HTR-8/SVneo (cell line): Measurements from ENCODE around the gene DZIP3.
"Not testable (repeated sequence)": the region's sequence is repeated elsewhere in the genome, so short reads cannot be mapped to it uniquely, and the experiment has no call there.

Experiments
- DNase-seq: peaks from one replicate; pipeline ENCODE4 v3.0.0; 2011; ENCODE audit warnings: low spot score, mixed read lengths; ENCODE audit not compliant: insufficient read length
- FAIRE-seq: peaks from 2 replicates; lab custom pipeline; 2011; peaks lifted over from hg19 to GRCh38; lab: Jason Lieb, UNC

Gene DZIP3

DNA sequence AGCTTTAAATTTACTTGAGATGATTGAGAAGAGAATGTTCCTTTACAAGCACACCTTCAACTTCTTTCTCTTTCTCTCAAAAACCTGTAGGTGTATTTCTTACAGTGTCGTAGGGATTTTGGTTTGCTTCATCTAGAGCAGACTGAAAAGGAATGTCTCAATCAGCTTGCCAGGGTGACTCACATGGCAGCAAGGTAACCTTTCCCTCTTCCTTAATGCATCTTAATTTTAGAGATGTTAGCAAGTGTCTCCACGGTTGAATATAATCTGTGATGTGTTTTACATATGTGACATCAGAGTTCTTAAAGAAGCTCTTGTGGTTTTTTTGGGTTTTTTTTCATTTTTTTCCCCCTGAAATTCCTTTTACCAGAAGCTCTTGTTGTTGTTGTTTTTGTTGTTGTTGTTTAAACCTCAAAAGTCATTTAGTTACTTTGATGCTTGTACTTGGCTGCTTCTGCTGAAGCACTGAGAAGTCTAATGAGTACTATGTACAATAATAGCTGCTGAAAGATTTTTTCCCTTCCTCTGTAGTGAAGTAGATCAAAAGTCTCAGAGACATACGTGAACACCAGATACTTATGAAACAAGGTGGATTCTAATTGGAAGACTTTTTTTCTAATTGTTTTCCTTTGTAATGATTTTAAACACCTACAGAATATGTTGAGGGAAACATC lies 84.6 kb downstream of the DZIP3 start:
- DNase-seq: no peak

GRCh38 chr3:108677811-108678210 lies 88.3 kb downstream of the DZIP3 start:
- FAIRE-seq: no peak
- no peak for DNase-seq

More for the DNA sequence above, 84.6 kb downstream of the DZIP3 start:
- FAIRE-seq: no peak

- not testable (repeated sequence) for FAIRE-seq, DNase-seq
Measured at GRCh38 chr3:108692286-108692685, 102.8 kb downstream of the DZIP3 start.

DNA sequence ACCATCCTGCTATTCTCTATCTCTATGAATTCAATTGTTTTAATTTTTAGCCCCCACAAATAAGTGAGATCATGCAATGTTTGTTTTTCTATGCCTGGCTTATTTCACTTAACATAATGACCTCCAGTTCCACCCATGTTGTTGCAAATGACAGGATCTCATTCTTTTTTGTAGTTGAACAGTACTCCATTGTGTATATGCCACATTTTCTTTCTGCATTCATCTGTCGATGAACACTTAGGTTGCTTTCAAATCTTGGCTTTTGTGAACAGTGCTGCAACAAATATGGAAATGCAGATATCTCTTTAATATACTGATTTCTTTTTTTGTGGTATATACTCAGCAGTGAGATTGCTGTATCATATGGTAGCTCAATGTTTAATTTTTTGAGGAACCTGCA lies 108.9 kb downstream of the DZIP3 start:
- FAIRE-seq: no peak
- DNase-seq: no peak

DNA sequence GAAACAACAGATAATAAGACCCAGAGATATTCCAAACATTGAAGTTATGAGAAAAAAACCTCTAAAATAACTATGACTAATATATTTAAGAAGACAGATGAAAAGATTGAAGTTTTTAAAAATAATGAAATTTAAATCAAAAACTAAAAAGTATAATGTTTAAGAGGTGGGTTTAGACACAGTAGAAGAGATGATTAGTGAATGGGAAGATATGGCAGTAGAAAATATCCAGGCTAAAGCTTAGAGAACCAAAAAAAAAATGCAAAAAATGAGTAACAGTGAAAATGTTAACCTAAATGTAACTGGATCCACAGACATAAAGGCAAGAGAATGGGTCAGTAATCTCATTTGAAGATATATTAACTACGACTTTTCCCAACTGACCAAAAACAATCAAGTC lies 115.5 kb downstream of the DZIP3 start:
- DNase-seq: no peak
- no peak for FAIRE-seq

DNA sequence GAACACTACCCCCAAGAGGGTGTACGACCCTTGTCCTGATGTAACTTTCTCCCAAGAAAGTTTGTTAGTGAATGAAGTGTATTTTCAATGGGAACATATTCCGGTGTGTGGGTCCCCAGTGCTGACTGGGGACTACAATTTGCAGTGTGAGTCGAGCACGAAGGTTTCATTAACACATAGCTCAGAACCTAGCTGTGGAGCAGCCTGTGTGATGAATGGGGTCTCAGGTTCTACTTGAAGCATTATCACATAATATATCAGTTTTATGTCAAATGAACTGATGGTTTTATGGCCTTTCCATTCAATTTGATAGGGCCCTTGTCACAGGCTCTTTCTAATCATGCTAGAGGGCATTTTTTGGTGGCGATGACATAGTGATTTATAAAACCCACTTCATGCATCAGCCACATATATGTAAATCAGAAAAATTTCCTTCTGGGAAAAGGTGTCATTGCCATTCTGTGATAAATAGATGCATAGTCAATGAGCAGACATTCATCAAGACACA lies 123.5 kb downstream of the DZIP3 start:
- FAIRE-seq (no peak), DNase-seq (no peak)

- no peak for FAIRE-seq
- no peak for DNase-seq
Measured at GRCh38 chr3:108713816-108714215, 124.3 kb downstream of the DZIP3 start.

GRCh38 chr3:108718454-108718853 lies 128.9 kb downstream of the DZIP3 start:
- FAIRE-seq: no peak
- DNase-seq: no peak

DNA sequence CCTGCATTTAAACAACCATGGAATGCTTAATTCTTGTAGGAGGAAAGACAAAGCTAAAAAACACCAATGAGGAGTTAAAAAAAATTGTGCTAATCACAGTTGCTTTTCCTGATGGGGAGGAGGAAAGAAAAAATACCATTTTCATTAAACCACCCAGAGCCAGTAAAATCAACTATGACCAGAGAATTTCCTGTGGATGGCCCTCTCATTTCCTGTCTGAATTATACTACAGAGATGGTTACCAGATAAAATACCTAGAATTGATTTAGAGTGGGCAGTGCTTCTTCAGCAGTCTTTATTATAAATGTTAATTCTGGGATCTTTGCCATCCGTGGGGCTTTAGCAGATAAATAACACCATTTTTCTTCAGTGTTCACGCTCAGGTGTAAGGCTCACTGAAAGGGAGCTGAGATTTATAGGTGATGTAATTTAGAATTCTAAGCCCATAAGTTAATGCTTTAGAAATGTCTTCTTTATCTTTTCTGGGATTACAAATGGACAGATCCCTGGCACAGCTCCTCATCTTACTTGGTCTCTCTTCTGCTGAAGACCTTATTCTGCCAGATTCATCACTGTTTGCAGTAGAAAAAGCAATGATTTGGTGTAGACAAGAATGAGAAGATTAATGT lies 129.8 kb downstream of the DZIP3 start:
- DNase-seq (no peak), FAIRE-seq (no peak)

GRCh38 chr3:108722724-108723123 lies 133.2 kb downstream of the DZIP3 start:
- FAIRE-seq: no peak
- no peak for DNase-seq

DNA sequence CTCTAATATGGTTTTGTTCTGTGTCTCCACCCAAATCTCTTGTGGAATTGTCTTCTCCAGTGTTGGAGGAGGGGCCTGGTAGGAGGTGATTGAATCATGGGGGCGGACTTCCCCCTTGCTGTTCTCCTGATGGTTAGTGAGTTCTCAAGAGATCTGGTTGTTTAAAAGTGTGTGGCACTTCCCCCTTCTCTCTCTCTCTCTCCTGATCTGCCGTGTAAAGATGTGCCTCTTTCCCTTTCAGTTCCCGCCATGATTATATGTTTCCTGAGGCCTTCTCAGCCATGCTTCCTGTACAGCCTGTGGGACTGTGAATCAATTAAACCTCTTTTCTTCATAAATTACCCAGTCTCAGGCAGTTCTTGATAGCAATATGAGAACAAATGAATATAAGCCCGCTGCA lies 134.6 kb downstream of the DZIP3 start:
- FAIRE-seq (no peak), DNase-seq (no peak)

DNA sequence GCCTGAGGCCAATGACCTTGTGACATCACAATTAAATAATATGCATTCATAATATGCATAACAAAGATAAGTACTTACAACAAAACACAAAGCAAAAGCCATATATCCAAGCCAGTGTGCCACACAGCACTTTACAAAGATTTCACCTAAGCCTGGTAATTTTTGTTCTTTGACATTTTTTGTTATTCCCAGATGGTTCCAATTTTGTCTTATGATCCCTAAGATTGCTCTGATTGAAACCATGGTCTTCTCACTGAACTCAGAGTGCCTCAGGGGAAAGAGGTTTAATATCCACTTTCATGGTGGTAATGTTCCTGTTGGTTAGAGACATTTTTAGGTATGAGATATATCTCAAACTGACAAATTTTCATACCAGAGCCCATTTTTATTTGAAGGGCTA lies 138.6 kb downstream of the DZIP3 start:
- no peak for FAIRE-seq

DNA sequence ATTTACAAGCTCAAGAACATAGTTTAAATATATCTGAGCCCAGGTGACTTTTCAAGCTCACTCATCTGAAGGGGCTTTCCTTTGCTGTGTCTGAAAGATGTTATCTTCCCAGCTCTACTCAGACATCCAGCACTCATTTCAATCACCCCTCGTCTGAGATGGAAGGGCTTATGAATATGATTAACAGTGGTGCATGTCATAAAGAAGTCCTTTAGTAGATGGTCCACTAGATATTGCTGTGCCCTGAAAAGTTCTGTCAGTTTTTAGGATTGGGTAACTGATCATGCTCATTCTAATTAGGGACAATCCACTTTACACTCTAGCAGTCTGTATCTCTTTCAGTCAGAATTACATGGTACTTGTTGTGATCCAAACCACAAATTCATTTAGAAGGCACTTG lies 139.4 kb downstream of the DZIP3 start:
- FAIRE-seq (no peak), DNase-seq (no peak)

More for the DNA sequence above, 138.6 kb downstream of the DZIP3 start:
- DNase-seq: no peak

GRCh38 chr3:108736821-108737220 lies 147.3 kb downstream of the DZIP3 start:
- FAIRE-seq: no peak

GRCh38 chr3:108742929-108743328 lies 153.4 kb downstream of the DZIP3 start:
- FAIRE-seq: no peak
- DNase-seq: no peak

More at GRCh38 chr3:108736821-108737220, 147.3 kb downstream of the DZIP3 start:
- DNase-seq: no peak
